ENCODE results near the gene ST3GAL3. TPM values are rescaled to one million over a fixed set of nuclear protein-coding genes. Genes with fewer than 3 reads are reported as not detected.

ST3GAL3 gene
- polyA plus RNA-seq, 2 donors, result 3.6 to 4.5 TPM

DNA sequence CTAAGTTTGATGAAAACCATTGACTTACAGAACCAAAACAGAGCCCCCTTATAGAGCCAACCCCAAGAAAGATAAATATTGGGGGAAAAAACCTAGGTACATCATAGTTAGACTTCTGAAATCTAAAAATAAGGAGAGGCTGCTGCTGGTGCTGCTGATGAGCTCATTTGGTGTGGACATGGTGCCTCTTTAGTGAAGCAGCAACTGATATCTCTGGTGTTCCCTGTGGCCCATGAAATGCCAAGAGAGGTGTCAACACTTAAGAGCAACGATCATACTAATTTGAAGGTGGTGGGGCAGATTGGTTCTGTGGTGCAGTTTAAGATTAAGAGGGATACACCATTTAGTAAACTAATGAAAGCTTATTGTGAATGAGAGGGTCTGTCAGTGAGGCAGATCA lies 35.9 kb downstream of the ST3GAL3 start:
- Histone ChIP-seq H3K9me3 (ENCODE audit: control insufficient read depth in 2 of 2, insufficient read depth in 1 of 2, low read depth in 1 of 2, low read length in 1 of 2) (no peaks in the 10 kb centered on the region), H3K4me1 (ENCODE audit: control insufficient read depth in 2 of 2, insufficient read depth in 2 of 2, low read length in 1 of 2) (no peaks in the 10 kb centered on the region)
- WGBS, 2 donors, result 88 to 93% methylated on average over 1 of the region's 1 CpG

DNA sequence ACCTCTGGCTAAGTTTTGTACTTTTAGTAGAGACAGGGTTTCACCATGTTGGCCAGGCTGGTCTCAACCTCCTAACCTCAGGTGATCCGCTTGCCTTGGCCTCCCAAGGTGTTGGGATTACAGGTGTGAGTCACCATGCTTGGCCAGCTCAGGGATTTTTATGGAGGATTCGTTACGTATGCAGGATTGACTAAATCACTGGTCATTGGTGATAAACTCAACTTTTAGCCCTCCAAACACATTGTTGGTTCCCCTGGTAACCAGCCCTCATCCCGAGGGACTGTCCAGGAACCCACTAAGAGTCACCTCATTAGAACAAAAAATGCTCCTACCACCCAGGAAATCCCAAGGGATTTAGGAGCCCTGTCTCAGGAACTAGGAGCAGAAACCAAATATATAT lies 40.4 kb downstream of the ST3GAL3 start:
- Histone ChIP-seq H3K4me3 (ENCODE audit: low read depth in 1 of 2, low read length in 2 of 2) (no peak overlapping the region), H3K9me3 (ENCODE audit: control insufficient read depth in 2 of 2, insufficient read depth in 1 of 2, low read depth in 1 of 2, low read length in 1 of 2) (no peaks in the 10 kb centered on the region), H3K27me3 (ENCODE audit: control insufficient read depth in 1 of 2, insufficient read depth in 2 of 2, low read length in 2 of 2) (no peaks in the 10 kb centered on the region), H3K36me3 (ENCODE audit: control insufficient read depth in 2 of 2, insufficient read depth in 2 of 2, low read length in 1 of 2) (no peaks in the 10 kb centered on the region), H3K4me1 (ENCODE audit: control insufficient read depth in 2 of 2, insufficient read depth in 2 of 2, low read length in 1 of 2) (no peaks in the 10 kb centered on the region), H3K27ac (ENCODE audit: low read depth in 2 of 2, low read length in 1 of 2) (no peak overlapping the region)
- WGBS, 2 donors, result 82 to 85% methylated on average over 4 of the region's 4 CpGs

More for the DNA sequence above, 35.9 kb downstream of the ST3GAL3 start:
- H3K36me3 ChIP-seq (ENCODE audit: control insufficient read depth in 2 of 2, insufficient read depth in 2 of 2, low read length in 1 of 2), result no peaks in the 10 kb centered on the region
- no peak overlapping the region for H3K27ac ChIP-seq (ENCODE audit: low read depth in 2 of 2, low read length in 1 of 2)
- no peaks in the 10 kb centered on the region for H3K27me3 ChIP-seq (ENCODE audit: control insufficient read depth in 1 of 2, insufficient read depth in 2 of 2, low read length in 2 of 2)
- H3K4me3 ChIP-seq (ENCODE audit: low read depth in 1 of 2, low read length in 2 of 2), result no peak overlapping the region

DNA sequence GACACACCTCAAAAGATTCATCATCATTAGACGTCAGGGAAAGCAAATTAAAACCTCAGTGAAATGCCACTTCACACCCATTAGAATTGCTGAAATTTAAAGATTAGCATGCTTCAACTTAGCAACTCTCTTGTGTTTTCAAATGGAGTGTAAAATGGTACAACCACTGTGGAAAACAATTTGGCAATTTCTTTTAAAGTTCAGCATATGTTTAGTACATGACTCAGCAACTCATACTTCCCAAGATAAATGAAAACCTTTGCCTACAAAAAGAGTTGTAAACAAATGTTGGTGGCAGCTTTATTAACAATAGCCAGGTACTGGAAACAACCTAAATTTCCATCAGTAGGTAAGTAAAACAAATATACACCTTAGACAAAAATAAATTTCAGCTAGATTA lies 42.7 kb downstream of the ST3GAL3 start:
- H3K27me3 ChIP-seq (ENCODE audit: control insufficient read depth in 1 of 2, insufficient read depth in 2 of 2, low read length in 2 of 2), result no peaks in the 10 kb centered on the region
- H3K36me3 ChIP-seq (ENCODE audit: control insufficient read depth in 2 of 2, insufficient read depth in 2 of 2, low read length in 1 of 2), result no peaks in the 10 kb centered on the region
- H3K9me3 ChIP-seq (ENCODE audit: control insufficient read depth in 2 of 2, insufficient read depth in 1 of 2, low read depth in 1 of 2, low read length in 1 of 2), result no peaks in the 10 kb centered on the region
- H3K4me3 ChIP-seq (ENCODE audit: low read depth in 1 of 2, low read length in 2 of 2), result no peak overlapping the region
- WGBS, 2 donors, result 62 to 63% methylated on average over 1 of the region's 1 CpG
- no peaks in the 10 kb centered on the region for H3K4me1 ChIP-seq (ENCODE audit: control insufficient read depth in 2 of 2, insufficient read depth in 2 of 2, low read length in 1 of 2)
- H3K27ac ChIP-seq (ENCODE audit: low read depth in 2 of 2, low read length in 1 of 2), result no peak overlapping the region

DNA sequence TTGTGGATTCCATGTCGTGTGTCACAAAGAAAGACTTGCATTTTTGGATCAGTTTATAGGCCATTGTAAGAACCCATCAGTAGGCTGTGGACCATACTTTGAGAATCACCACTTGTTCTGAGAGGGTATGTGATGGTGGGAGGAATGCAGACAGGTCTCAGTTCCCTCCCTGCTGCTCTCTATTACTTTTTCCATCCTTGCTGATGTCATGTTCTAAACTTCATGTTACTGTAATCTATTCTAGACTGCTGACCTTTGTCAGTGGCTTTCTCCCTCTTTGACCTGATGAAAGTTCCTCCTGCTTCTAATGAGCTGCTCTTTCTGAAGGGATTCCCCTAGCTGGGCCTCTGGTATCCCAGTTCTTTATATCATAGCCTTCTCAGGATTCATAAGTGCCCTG lies 46.1 kb downstream of the ST3GAL3 start:
- no peak overlapping the region for H3K4me3 ChIP-seq (ENCODE audit: low read depth in 1 of 2, low read length in 2 of 2)

DNA sequence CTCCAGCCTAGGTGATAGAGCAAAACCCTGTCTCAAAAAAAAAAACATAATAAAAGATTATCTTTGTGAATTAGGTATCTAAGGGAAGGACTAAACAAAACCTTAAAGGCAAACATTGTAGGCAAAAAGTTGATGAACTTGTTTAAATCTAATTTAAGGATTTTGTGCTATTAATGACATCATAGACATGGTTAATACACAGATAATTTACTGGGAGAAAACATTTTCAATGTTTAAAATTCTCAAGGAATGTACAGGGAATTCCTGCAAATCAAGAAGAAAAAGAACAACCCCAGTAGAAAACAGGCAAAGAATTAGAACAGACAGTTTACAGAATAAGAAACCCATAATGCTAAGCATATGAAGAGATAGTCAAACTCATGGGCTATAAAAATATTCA lies 47.6 kb downstream of the ST3GAL3 start:
- Histone ChIP-seq H3K4me1 (ENCODE audit: control insufficient read depth in 2 of 2, insufficient read depth in 2 of 2, low read length in 1 of 2) (no peaks in the 10 kb centered on the region), H3K36me3 (ENCODE audit: control insufficient read depth in 2 of 2, insufficient read depth in 2 of 2, low read length in 1 of 2) (no peaks in the 10 kb centered on the region), H3K4me3 (ENCODE audit: low read depth in 1 of 2, low read length in 2 of 2) (no peak overlapping the region), H3K9me3 (ENCODE audit: control insufficient read depth in 2 of 2, insufficient read depth in 1 of 2, low read depth in 1 of 2, low read length in 1 of 2) (no peaks in the 10 kb centered on the region), H3K27me3 (ENCODE audit: control insufficient read depth in 1 of 2, insufficient read depth in 2 of 2, low read length in 2 of 2) (no peaks in the 10 kb centered on the region), H3K27ac (ENCODE audit: low read depth in 2 of 2, low read length in 1 of 2) (no peak overlapping the region)

More for the DNA sequence above, 46.1 kb downstream of the ST3GAL3 start:
- Histone ChIP-seq H3K27ac (ENCODE audit: low read depth in 2 of 2, low read length in 1 of 2) (no peak overlapping the region), H3K27me3 (ENCODE audit: control insufficient read depth in 1 of 2, insufficient read depth in 2 of 2, low read length in 2 of 2) (no peaks in the 10 kb centered on the region), H3K9me3 (ENCODE audit: control insufficient read depth in 2 of 2, insufficient read depth in 1 of 2, low read depth in 1 of 2, low read length in 1 of 2) (no peaks in the 10 kb centered on the region), H3K36me3 (ENCODE audit: control insufficient read depth in 2 of 2, insufficient read depth in 2 of 2, low read length in 1 of 2) (no peaks in the 10 kb centered on the region), H3K4me1 (ENCODE audit: control insufficient read depth in 2 of 2, insufficient read depth in 2 of 2, low read length in 1 of 2) (no peaks in the 10 kb centered on the region)
- 64 to 69% methylated on average over 1 of the region's 1 CpG for WGBS, 2 donors

DNA sequence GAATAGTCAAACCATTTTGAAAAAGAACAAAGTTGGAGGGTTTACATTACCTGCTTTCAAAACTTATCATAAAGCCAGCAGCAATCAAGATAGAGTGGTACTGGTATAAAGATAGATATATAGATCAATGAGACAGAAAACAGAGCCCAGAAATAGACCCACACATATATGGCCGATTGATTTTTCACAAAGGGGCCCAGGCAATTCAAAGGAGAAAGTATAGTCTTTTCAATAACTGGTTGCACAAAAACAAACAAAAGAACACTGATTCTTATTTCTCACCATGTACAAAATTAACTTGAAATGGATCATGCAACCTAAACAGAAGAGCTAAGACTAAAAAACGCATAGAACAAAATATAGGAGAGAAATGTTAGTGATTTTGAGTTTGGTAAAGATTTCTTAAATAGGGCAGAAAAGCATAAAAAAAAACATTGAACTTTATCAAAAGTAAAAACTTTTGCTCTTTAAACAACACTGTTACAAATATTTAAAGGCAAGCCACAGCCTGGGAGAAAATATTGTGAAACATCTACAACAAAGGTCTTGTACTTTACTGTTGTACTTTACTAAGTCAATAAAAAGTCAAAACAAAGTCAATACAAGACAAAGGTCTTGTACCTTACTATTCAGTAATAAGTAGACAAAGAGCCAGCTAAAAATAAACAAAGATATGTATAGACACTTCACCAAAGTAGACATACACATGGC lies 50.2 kb downstream of the ST3GAL3 start:
- Histone ChIP-seq H3K4me3 (ENCODE audit: low read depth in 1 of 2, low read length in 2 of 2) (no peak overlapping the region), H3K27ac (ENCODE audit: low read depth in 2 of 2, low read length in 1 of 2) (no peak overlapping the region), H3K36me3 (ENCODE audit: control insufficient read depth in 2 of 2, insufficient read depth in 2 of 2, low read length in 1 of 2) (no peaks in the 10 kb centered on the region), H3K9me3 (ENCODE audit: control insufficient read depth in 2 of 2, insufficient read depth in 1 of 2, low read depth in 1 of 2, low read length in 1 of 2) (no peaks in the 10 kb centered on the region), H3K4me1 (ENCODE audit: control insufficient read depth in 2 of 2, insufficient read depth in 2 of 2, low read length in 1 of 2) (no peaks in the 10 kb centered on the region), H3K27me3 (ENCODE audit: control insufficient read depth in 1 of 2, insufficient read depth in 2 of 2, low read length in 2 of 2) (no peaks in the 10 kb centered on the region)
- 67 to 73% methylated on average over 2 of the region's 2 CpGs for WGBS, 2 donors

DNA sequence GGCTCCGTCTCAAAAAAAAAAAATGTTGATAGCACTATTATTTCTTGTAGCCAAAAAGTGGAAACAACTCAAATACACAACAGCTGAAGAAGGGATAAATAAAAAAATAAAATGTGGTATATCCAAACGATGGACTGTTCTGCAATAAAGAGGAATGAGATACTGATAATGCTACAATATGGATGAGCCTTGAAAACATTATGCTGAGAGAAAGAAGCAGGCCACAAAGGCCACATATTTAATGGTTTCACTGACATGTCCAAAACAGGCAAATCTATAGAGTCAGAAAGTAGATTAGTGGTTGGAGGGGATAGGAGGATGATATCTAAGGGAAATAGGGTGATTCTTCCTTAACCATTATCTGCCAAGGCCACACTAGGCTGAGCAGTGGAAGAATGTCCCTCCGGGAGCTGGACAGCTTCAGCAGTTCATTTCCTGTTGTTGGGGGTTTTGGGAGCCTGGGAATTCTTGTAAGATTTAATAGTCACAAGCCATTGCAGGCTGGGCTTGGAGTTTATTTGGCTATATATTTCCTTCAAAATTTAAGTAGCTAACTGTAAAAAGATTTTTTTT lies 53.5 kb downstream of the ST3GAL3 start:
- no peaks in the 10 kb centered on the region for H3K9me3 ChIP-seq (ENCODE audit: control insufficient read depth in 2 of 2, insufficient read depth in 1 of 2, low read depth in 1 of 2, low read length in 1 of 2)
- no peaks in the 10 kb centered on the region for H3K27me3 ChIP-seq (ENCODE audit: control insufficient read depth in 1 of 2, insufficient read depth in 2 of 2, low read length in 2 of 2)
- 80 to 82% methylated on average over 3 of the region's 3 CpGs for WGBS, 2 donors
- no peaks in the 10 kb centered on the region for H3K36me3 ChIP-seq (ENCODE audit: control insufficient read depth in 2 of 2, insufficient read depth in 2 of 2, low read length in 1 of 2)
- H3K27ac ChIP-seq (ENCODE audit: low read depth in 2 of 2, low read length in 1 of 2), result no peak overlapping the region
- no peak overlapping the region for H3K4me3 ChIP-seq (ENCODE audit: low read depth in 1 of 2, low read length in 2 of 2)
- no peaks in the 10 kb centered on the region for H3K4me1 ChIP-seq (ENCODE audit: control insufficient read depth in 2 of 2, insufficient read depth in 2 of 2, low read length in 1 of 2)

DNA sequence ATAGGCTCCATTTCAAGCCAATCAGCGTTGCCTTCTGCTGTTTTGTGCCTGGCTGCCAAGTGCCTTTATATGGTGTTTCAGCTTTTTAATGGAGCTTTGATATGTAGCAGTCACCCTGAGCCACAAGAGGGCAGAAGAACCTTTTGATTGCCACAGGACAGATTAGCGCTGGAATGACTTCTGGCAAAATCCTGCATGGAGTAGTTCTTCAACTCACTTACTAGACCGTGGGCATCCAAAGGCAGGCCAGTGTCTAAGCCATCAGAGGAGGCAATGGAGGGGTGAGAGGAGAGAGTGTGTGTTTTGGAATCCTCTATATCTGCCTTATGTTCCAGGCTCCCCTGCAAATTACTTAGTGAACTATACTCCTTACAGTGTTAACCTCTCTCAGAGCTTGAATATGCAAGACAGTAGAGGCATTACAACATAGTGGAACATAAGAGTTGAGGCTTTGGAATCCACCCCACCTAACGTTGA lies 56.2 kb downstream of the ST3GAL3 start:
- H3K36me3 ChIP-seq (ENCODE audit: control insufficient read depth in 2 of 2, insufficient read depth in 2 of 2, low read length in 1 of 2), result no peaks in the 10 kb centered on the region
- H3K4me1 ChIP-seq (ENCODE audit: control insufficient read depth in 2 of 2, insufficient read depth in 2 of 2, low read length in 1 of 2), result peaks cover 0 to 3% of the 10 kb centered on the region in 2 donors
- H3K27ac ChIP-seq (ENCODE audit: low read depth in 2 of 2, low read length in 1 of 2), result no peak overlapping the region
- H3K27me3 ChIP-seq (ENCODE audit: control insufficient read depth in 1 of 2, insufficient read depth in 2 of 2, low read length in 2 of 2), result no peaks in the 10 kb centered on the region
- no peak overlapping the region for H3K4me3 ChIP-seq (ENCODE audit: low read depth in 1 of 2, low read length in 2 of 2)
- 3 to 5% methylated on average over 4 of the region's 4 CpGs for WGBS, 2 donors
- H3K9me3 ChIP-seq (ENCODE audit: control insufficient read depth in 2 of 2, insufficient read depth in 1 of 2, low read depth in 1 of 2, low read length in 1 of 2), result no peaks in the 10 kb centered on the region

GRCh38 chr1:43764581-43764980 lies 57.2 kb downstream of the ST3GAL3 start:
- H3K27ac ChIP-seq (ENCODE audit: low read depth in 2 of 2, low read length in 1 of 2), result no peak overlapping the region
- no peaks in the 10 kb centered on the region for H3K27me3 ChIP-seq (ENCODE audit: control insufficient read depth in 1 of 2, insufficient read depth in 2 of 2, low read length in 2 of 2)
- no peaks in the 10 kb centered on the region for H3K9me3 ChIP-seq (ENCODE audit: control insufficient read depth in 2 of 2, insufficient read depth in 1 of 2, low read depth in 1 of 2, low read length in 1 of 2)
- H3K4me3 ChIP-seq (ENCODE audit: low read depth in 1 of 2, low read length in 2 of 2), result no peak overlapping the region
- WGBS, 2 donors, result 88 to 97% methylated on average over 6 of the region's 6 CpGs
- no peaks in the 10 kb centered on the region for H3K36me3 ChIP-seq (ENCODE audit: control insufficient read depth in 2 of 2, insufficient read depth in 2 of 2, low read length in 1 of 2)
- peaks cover 0 to 3% of the 10 kb centered on the region in 2 donors for H3K4me1 ChIP-seq (ENCODE audit: control insufficient read depth in 2 of 2, insufficient read depth in 2 of 2, low read length in 1 of 2)
